IMR-90 (cell line): ENCODE measurements around the gene NALCN. TPM values are rescaled to one million over a fixed set of nuclear protein-coding genes. Genes with fewer than 3 reads are reported as not detected.

Experiments used
- ATAC-seq: fragments of 200-7000 bp; cut with Tn5 transposase; 2 replicates; pipeline ENCODE4 v1.9.1; 2020; ENCODE audit warnings: low read depth, mild to moderate bottlenecking, moderate library complexity
- BruUV-seq: library from RNA; stranded (reverse); fragments of 400-500 nt; replicated peaks from 2 replicates; lab custom pipeline; 2021; lab: Mats Ljungman, UMichigan
- CTCF ChIA-PET: fragments of 300-600 bp; formaldehyde crosslinking; extraction: SDS; loops from one replicate; lab custom pipeline; 2021; ENCODE audit warnings: antibody characterized with exemption; lab: Yijun Ruan, JAX
- POLR2A ChIA-PET: fragments of 300-600 bp; sonication (Branson Sonifier 250); formaldehyde crosslinking; loops from one replicate; lab custom pipeline; 2022; ENCODE audit warnings: antibody characterized with exemption; ENCODE audit not compliant: unreplicated experiment; lab: Charles Lee
- DNase-seq: peaks from one replicate; pipeline ENCODE4 v3.0.0; 2013
- H2AFZ ChIP-seq: replicated peaks from 2 replicates; pipeline ENCODE3; 2013; ENCODE audit warnings: low read length, mild to moderate bottlenecking; ENCODE audit not compliant: poor library complexity
- H2AK5ac ChIP-seq: 2 replicates; pipeline ENCODE4 v1.6.1; 2013; ENCODE audit warnings: low read depth, low read length, inconsistent platforms
- H2AK9ac ChIP-seq: replicated peaks from 2 replicates; pipeline ENCODE3; 2013; ENCODE audit warnings: mild to moderate bottlenecking, low read depth, low read length, moderate library complexity; ENCODE audit not compliant: poor library complexity
- H2BK120ac ChIP-seq: 2 replicates; pipeline ENCODE4 v1.6.1; 2013; ENCODE audit warnings: low read depth, low read length, inconsistent platforms
- H2BK15ac ChIP-seq: 3 replicates; pipeline ENCODE4 v1.6.1; 2013; ENCODE audit warnings: low read depth, low read length, inconsistent platforms
- H2BK20ac ChIP-seq: 2 replicates; pipeline ENCODE4 v1.6.1; 2013; ENCODE audit warnings: low read depth, mild to moderate bottlenecking, inconsistent platforms, low read length, moderate library complexity
- H2BK5ac ChIP-seq: 2 replicates; pipeline ENCODE4 v1.6.1; 2013; ENCODE audit warnings: mild to moderate bottlenecking, low read depth, low read length, inconsistent platforms; ENCODE audit not compliant: poor library complexity, severe bottlenecking
- H3K14ac ChIP-seq: replicated peaks from 2 replicates; pipeline ENCODE4 v1.6.1; 2013; ENCODE audit warnings: low read depth, low read length, inconsistent platforms
- H3K18ac ChIP-seq: 2 replicates; pipeline ENCODE4 v1.6.1; 2013; ENCODE audit warnings: low read depth, low read length, control low read depth
- H3K23ac ChIP-seq: 2 replicates; pipeline ENCODE4 v1.6.1; 2013; ENCODE audit warnings: low read depth, low read length, inconsistent platforms
- H3K27ac ChIP-seq: 2 replicates; pipeline ENCODE4 v1.5.1; 2013; ENCODE audit warnings: mild to moderate bottlenecking, control low read depth, low read length; ENCODE audit not compliant: insufficient read depth
- H3K27me3 ChIP-seq: 2 replicates; pipeline ENCODE4 v1.6.1; 2013; ENCODE audit warnings: low read length; ENCODE audit not compliant: control insufficient read depth, insufficient read depth
- H3K36me3 ChIP-seq: 2 replicates; pipeline ENCODE4 v1.6.1; 2013; ENCODE audit warnings: low read length, mixed read lengths; ENCODE audit not compliant: control insufficient read depth, insufficient read depth
- H3K4ac ChIP-seq: 2 replicates; pipeline ENCODE4 v1.6.1; 2013; ENCODE audit warnings: low read depth, low read length, inconsistent platforms
- H3K4me1 ChIP-seq: 2 replicates; pipeline ENCODE4 v1.6.1; 2013; ENCODE audit warnings: low read length, mixed read lengths; ENCODE audit not compliant: control insufficient read depth, insufficient read depth
- H3K4me2 ChIP-seq: 2 replicates; pipeline ENCODE4 v1.6.1; 2013; ENCODE audit warnings: low read depth, mild to moderate bottlenecking, control low read depth, low read length, moderate library complexity
- H3K4me3 ChIP-seq: 2 replicates; pipeline ENCODE4 v1.5.1; 2013; ENCODE audit warnings: low read depth, mild to moderate bottlenecking, control low read depth, low read length, moderate library complexity; ENCODE audit not compliant: insufficient read depth
- H3K56ac ChIP-seq: 2 replicates; pipeline ENCODE4 v1.6.1; 2013; ENCODE audit warnings: low read length, inconsistent platforms; ENCODE audit not compliant: insufficient read depth; ENCODE audit errors: extremely low read depth
- H3K79me1 ChIP-seq, 2 experiments: 2 replicates each; pipeline ENCODE4 v1.6.1; 2013; ENCODE audit warnings: low read length in 2 of 2, inconsistent platforms in 1 of 2, low read depth in 1 of 2
- H3K9ac ChIP-seq: 2 replicates; pipeline ENCODE4 v1.6.1; 2013; ENCODE audit warnings: low read depth, low read length, control low read depth
- H3K9me1 ChIP-seq: 2 replicates; pipeline ENCODE4 v1.6.1; 2013; ENCODE audit warnings: low read length, inconsistent platforms; ENCODE audit not compliant: insufficient read depth
- H3K9me3 ChIP-seq: 2 replicates; pipeline ENCODE4 v1.6.1; 2013; ENCODE audit warnings: low read length; ENCODE audit not compliant: control insufficient read depth, insufficient read depth
- H4K20me1 ChIP-seq: 2 replicates; pipeline ENCODE4 v1.6.1; 2013; ENCODE audit warnings: low read length, inconsistent platforms; ENCODE audit not compliant: insufficient read depth
- H4K5ac ChIP-seq: 2 replicates; pipeline ENCODE4 v1.6.1; 2013; ENCODE audit warnings: mild to moderate bottlenecking, low read depth, low read length, control low read depth
- H4K8ac ChIP-seq, 2 experiments: 2 replicates each; pipeline ENCODE4 v1.6.1; 2013; ENCODE audit warnings: low read depth in 2 of 2, low read length in 2 of 2, control low read depth in 1 of 2, inconsistent platforms in 1 of 2
- H4K91ac ChIP-seq: 2 replicates; pipeline ENCODE4 v1.6.1; 2013; ENCODE audit warnings: low read depth, low read length, inconsistent platforms; ENCODE audit not compliant: insufficient read depth
- CEBPB ChIP-seq: IDR thresholded peaks from 2 replicates; pipeline ENCODE4 v1.6.1; 2012; ENCODE audit warnings: low read depth, low read length, improper control_type of control experiment
- MAFK ChIP-seq: IDR thresholded peaks from 2 replicates; pipeline ENCODE4 v1.6.1; 2012; ENCODE audit warnings: low read depth, low read length, improper control_type of control experiment
- WGBS, 2 experiments: methylation state at CpG; one replicate each; pipeline versions ENCODE4 v1.1.5 to v1.1.7; 2013; ENCODE audit warnings: missing lambda C conversion rate in 2 of 2; ENCODE audit not compliant: insufficient read length in 1 of 2; ENCODE audit errors: extremely low coverage in 2 of 2; 5-methylcytosine and 5-hydroxymethylcytosine counted together
- dilution Hi-C: fragments of 300-500 bp; cut with HindIII; formaldehyde crosslinking; loops from one replicate; pipeline ENCODE4 v1.14.3; 2018; ENCODE audit warnings: low sequenced_read_pairs; ENCODE audit not compliant: unreplicated experiment
- in situ Hi-C: fragments of 300-500 bp; cut with MboI; formaldehyde crosslinking; loops from 3 replicates; pipeline ENCODE4 v1.14.3; 2019; ENCODE audit warnings: low sequenced_read_pairs, inconsistent platforms, mixed read lengths
- intact Hi-C: fragments of 100-400 bp; cut with micrococcal nuclease; formaldehyde crosslinking; loops from 2 replicates; pipeline ENCODE4 v1.10.0; 2022
- polyA plus RNA-seq, 3 experiments: library from polyadenylated mRNA; depleted of rRNA; stranded (reverse); fragments of >200 nt; gene quantifications; 2 replicates each; pipeline ENCODE4 v1.2.3, GENCODE V29; 2012; ENCODE audit warnings: low replicate concordance in 1 of 3
- total RNA-seq: library from RNA; depleted of rRNA; stranded (reverse); fragments of >200 nt; gene quantifications from 2 replicates; pipeline ENCODE4 v1.2.3, GENCODE V29; 2012

The NALCN gene
- total and polyA plus RNA-seq, 2 of the 4 experiments (the other 2 are of a cell fraction), result 2.9 to 4.8 TPM

GRCh38 chr13:101116341-101116740, 300.0 kb downstream of the NALCN start:
- WGBS, 2 experiments, result no CpG with 5 or more reads among the region's 4 CpGs
- H3K79me1 ChIP-seq, result no peaks in the 10 kb centered on the region
- H3K23ac ChIP-seq, result no peak overlapping the region
- dilution Hi-C loops, result no loop called here
- ChIA-PET CTCF (interaction anchor here (1.8 kb wide), 1 partner anchor 11 kb away, joined by 4 read pairs; no protein-coding TSS in a partner anchor), POLR2A (no interaction called here)
- H3K36me3 ChIP-seq, result no peaks in the 10 kb centered on the region
- H2AK5ac ChIP-seq, result no peak overlapping the region
- no peaks in the 10 kb centered on the region for H3K9me1 ChIP-seq
- no peak overlapping the region for H4K5ac ChIP-seq
- H3K27me3 ChIP-seq, result no peaks in the 10 kb centered on the region; the same call in 1 of the 2 replicates
- H3K14ac ChIP-seq, result no peak overlapping the region
- no peak overlapping the region for H3K56ac ChIP-seq
- H3K4ac ChIP-seq, result no peak overlapping the region
- H2AFZ ChIP-seq, result no peak overlapping the region
- H3K9me3 ChIP-seq, result no peaks in the 10 kb centered on the region
- H3K4me3 ChIP-seq, result no peak overlapping the region
- H2BK120ac ChIP-seq, result no peak overlapping the region
- ATAC-seq, result no peak
- no peak overlapping the region for H2BK5ac ChIP-seq
- no peak overlapping the region for H3K27ac ChIP-seq
- intact Hi-C loops, result no loop called here
- H4K8ac ChIP-seq, result no peak overlapping the region
- in situ Hi-C loops, result loop anchor here (25.0 kb wide), 1 partner anchor 1454 kb away; no protein-coding TSS in a partner anchor
- no peaks in the 10 kb centered on the region for H3K4me1 ChIP-seq
- no peak overlapping the region for H2BK15ac ChIP-seq
- no peak overlapping the region for H3K18ac ChIP-seq
- no peak for DNase-seq
- H4K91ac ChIP-seq, result no peak overlapping the region
- no TSS peak for BruUV-seq
- no peaks in the 10 kb centered on the region for H4K20me1 ChIP-seq
- no peak overlapping the region for H3K9ac ChIP-seq
- H2BK20ac ChIP-seq, result no peak overlapping the region
- H3K4me2 ChIP-seq, result no peak overlapping the region
- H2AK9ac ChIP-seq, result no peak overlapping the region
- peak; percentile 27; the same call in 1 of the 2 replicates for TF ChIP-seq CEBPB
- no peak for TF ChIP-seq MAFK
